ENCODE results near the gene NFASC.

NFASC gene

DNA sequence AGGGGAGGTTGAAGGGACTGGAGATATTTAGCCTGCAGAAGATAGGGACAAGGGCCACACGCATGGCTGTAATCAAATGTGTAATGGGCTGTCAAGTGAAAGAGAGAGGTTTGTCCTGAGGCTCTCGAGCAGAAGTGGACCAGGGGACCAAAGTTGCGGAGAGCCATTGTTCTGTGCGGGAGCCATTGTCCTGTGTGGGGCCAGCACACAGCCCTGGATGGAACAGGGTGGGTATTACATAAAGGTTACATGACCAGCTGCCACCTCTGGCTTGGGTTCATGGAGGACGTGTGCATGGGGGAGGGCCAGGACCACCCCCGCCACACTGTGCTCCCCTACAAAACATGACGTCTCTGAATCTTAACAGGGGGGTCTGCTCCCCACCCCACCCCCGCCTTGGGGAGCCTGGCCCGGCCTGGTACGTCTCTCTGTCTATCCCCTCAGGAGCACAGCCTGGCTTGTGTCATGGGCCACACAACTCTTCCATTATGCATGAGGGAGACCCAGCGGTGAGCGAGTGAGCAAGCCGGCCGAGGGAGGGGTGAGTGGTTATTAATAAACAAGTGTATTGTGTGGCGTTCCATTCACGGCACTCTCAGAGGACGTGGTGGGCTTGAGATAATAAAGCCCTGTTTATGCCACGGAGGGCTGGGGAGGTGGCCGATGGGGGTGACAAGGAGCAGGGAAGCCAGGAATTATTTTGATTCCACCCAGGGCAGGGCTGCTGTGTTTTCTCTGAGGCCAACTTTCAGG lies at the start of gene NFASC:
TSS of gene NFASC (plus strand) at position 703 of the 753 bp plus-strand sequence. CDS start 73,454 bp downstream, outside the sequence.
- FAIRE-seq, result no peak

DNA sequence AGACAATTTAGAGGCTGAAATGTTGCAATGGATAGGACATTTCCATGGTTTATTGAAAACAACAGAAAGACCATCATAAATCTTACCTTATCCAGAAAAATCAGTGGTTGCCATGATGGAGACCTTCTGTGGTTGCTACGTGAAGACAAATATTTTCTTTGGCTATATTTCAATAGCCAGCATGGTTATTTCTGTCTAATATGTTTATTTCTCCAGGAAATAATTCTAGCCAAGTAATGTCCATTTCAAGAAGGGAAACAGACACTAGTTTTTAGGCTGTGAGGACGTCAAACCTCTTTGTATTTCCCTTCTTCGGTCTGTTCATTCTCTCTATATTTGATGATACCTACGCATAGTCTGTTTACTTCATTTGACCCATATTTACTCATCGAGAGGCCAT lies 49.2 kb upstream of the NFASC start:
- no peak for FAIRE-seq

DNA sequence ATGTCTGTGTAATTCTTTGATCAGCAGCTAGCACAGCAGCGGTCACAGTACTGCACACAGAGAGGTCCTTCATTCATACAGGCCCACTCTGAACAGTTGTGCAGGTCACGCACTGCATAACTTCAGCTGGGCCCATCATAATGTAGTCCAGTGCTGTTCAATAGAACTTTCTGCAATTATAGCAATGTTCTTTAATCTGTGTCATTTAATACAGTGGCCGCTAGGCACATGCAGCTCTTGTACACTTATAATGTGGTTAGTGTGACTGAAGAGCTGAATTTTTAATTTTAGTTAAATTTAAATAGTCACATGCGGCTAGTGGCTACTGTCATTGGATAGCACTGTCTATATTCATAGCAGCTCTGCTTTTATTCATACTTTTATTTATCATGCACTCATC lies 48.7 kb upstream of the NFASC start:
- FAIRE-seq, result no peak

DNA sequence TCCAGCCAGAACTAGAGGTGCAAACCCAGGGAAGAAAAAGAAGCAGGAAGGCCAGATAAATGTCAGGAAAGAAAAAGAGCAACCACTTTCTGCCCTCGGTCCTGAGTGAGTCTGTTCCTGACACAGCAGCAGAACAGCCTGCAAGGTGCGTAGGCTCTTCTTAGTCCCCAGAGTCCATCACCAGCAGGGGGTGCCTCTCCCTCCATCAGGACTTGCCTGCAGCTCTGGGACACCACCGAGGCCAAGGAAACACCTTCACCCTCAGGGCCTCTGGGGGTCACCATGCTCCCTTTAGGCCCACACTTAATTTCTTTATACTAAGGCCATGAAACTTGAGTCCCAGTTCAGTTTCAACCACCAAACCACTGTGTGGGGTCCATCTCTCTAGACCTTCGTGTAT lies 43.7 kb upstream of the NFASC start:
- FAIRE-seq, result no peak

DNA sequence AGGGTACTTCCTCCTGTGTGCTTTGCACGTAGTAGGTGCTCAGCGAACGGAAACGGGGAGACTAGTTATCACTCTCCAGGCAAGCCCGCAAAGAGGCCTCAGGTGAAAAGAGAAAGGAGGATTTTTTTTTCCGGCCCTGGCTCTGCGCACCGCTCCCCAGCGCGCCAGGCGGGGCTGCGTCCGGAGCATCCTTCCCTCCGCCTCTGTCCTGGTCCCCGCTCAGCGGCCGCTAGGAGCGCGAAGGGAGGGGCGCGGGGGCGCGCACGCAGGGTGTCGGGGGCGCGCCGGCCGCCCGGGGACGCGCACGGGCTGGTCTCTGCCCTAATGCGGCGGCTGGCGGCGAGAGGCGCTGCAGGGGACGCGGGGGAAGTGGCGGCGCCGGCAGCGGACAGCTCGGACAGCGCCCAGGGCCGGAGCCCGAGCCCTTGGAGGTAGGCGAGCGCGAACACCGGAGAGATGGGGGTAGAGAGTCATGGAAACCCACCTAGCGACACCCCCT lies 42.3 kb upstream of the NFASC start:
- FAIRE-seq, result no peak

DNA sequence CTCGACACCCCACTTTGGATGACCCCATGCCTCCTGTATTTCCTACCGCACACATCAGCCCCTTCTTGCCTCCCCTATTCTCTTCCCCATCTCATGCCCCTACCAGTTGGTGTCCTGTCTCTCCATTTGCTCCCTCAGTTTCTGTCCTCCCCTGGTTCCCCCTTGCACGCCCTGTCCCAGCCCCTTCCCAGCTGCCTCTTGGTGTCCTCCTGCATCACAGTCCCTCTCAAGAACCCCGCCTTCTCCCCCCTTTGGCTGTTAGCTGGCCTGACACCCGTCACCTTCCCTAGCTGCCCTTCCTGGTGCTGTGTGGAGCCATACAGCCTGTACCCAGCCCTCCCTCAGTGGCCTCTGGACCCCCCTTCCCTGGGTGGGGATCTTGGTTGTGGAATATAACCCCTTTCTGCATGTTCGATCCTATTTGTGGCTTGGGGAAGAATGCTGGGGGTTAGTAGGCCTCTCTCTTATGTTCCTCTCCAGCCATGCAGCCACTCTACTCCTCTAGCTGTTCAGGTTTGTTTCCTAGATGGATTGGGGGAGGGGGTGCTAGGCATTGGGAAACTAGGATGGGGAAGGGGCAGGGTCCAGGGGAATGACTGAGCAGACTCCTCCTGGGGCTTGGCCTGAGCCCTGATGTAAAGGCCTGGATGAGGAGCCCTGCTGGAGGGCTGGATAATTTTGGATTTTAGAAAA lies 41.4 kb upstream of the NFASC start:
- no peak for FAIRE-seq

DNA sequence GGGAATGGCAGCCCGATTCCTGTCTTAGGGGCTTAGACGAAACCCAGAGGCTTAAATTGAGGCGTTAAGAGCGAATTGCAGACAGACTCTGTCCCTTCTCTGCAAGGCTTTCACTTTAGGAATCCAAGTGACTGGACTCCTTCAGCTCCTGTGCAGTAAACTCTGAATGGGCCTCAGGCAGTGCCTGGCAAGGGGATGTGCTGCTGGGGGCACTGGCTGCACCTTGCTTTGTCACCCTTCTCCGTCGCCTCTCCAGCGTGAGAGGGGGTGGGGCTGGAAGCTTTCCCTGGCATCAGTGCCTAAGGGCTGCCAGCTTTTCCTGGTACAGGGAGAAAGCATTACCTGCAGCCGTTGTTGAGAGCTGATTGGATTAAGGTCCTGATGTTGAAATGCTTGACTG lies 39.9 kb upstream of the NFASC start:
- FAIRE-seq, result no peak

DNA sequence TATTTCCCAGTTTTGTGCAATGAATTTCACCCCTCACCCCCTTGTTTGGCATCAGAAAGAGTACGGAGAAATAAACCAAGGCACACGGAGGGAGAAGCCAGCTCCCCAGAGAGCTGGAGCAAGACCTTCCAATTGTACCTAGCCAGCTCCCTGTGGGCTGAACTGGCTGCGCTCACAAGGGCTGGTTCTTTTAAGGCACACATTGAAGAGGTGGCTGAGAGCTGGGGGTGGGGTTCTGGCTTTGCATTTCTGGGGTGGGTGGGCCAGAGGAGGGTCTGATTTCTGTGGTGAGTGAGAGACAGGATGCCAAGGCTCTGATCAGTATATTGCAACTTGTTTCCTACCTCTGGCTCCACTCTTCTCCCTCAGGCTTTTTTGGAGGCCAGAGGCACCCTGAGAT lies 39.5 kb upstream of the NFASC start:
- FAIRE-seq, result no peak

DNA sequence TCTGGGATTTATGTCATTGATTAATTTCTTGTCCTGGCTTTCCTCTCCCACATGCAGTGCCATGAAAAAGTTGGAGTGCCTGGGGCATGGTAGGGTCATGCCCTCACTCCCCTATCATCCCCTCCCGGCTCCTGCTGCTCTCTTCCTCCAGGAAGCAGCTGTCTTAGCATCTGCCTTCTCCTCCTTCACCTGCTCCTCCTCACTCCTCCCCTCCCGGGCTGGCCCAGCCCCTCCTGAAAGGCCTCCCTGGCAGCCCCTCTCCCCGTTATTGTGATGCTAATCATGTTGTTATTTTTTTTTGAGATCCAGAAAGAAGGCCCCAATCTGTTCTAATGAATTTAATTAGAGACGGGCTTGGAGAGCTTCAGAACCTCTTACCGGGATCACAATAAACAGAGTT lies 36.3 kb upstream of the NFASC start:
- no peak for FAIRE-seq

DNA sequence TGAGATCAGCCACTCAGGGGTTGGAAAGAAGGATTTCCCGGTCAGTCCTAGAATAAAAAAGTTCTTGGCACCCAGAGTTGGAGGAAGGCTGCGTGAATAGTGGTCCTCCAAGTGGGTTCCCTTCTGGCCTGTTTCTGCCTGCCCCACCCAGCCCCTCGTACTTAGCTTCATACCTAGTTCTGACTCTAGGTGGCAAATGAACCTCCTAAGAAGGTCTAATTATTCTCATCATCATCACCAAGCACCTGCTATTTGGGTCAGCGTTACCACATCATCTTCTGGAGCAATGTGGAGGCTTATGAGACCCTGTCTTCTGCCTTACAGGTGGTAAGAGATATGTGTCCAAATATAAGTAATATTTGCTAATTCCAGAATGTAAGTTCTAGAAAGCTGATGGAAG lies 35.9 kb upstream of the NFASC start:
- no peak for FAIRE-seq

DNA sequence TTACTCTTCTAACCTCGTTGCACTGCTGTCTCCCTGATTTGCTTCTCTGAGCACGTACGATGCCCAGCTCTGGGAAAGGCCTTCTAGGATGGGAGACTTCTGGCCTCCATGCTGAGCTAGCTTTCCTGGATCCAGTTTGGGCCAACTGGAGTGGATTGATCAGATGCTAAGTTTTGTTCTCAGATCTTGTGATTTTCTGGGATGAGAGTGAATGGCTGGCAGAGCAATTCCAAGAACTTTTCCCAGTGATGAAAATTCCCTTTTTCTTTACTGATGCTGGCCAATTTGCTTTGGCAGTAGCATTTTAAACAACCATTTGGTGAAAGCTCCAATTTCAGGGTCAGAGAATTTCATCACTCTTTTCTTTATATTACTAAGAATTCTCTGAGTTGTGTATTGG lies 34.9 kb upstream of the NFASC start:
- no peak for FAIRE-seq

DNA sequence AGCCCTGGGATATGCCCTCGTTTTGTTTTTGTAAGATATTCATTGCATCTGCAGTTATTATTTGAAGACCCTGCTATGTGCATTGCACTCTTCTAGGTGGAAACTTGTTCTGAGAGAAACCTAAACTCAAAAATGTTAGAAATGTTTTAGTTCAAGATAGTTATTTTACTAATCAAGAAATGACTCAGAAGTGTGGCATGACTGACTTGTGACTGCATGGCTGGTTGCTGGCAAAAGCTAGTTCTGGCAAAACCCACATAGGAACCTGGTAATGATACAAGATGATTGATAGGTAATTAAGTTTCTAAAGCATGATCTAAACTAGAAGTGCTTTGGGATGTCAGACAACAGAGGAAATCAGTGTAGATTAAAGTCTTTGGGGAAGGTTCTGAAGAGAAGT lies 33.8 kb upstream of the NFASC start:
- FAIRE-seq, result no peak

DNA sequence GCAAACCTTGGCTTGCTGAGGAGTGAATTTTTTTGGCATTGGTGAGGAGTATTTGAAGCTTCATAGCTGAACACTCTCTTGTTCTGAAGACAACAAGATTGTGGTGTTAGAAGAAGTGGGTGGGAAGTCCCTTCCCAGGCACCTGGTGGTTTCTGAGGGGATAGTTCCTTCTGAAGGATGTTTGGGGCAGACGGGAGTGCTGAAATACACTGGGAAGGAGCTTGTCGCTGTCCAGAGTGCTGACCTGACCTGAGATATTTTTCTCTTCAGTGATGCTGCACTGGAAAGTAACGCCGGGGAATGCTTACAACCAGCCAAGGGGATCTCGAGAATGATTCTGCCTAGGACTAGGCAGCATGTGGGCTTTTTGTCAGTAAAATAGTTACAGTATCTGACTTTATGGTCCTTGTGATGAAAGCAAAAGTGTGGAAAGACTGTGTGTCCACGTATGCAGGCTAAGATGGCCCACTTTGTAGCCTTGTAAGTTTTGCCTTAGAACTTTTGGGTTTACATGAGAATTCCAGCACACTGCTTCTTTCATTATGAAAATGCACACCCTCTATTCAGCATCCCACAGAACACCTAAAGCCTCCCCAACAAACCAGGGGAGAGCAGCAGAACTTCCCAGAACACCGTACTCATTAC lies 33.1 kb upstream of the NFASC start:
- no peak for FAIRE-seq

DNA sequence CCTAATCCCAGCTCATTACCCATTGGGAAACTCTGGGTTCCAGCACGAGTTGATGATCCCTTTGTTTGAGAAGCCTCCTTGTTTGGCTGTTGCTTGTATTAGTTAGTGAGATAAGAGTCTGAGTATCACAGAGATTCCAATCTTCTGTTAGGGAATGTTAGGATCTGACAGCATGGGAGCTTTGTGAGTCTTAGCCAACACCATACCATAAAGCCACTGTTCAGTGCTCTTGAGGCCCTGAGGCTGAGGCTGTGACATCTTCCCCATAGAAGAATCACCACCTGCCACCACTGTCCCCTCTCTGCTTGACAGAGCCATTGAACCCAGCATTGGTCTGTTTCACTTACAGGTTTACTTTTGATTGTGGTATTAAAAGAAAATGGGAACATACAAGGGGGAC lies 29.3 kb upstream of the NFASC start:
- FAIRE-seq, result no peak

DNA sequence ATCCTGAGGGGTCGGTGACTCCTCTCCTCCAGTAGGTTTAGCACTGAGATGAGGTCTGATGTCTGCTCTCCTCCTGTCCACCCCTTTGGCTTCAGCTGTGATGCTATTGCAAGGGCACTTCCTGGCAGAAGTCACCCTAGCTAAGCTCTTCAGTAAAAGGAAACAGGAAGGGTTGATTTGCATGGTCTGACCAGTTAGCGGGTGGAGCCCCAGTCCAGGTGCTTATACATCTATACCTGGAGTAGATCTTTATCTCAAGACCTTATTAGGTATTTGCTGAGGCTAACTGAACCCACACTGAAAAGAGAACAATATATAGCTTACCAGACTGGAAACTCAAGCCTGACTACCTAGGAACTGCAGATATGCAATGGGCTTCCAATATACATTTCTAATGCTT lies 28.9 kb upstream of the NFASC start:
- no peak for FAIRE-seq

DNA sequence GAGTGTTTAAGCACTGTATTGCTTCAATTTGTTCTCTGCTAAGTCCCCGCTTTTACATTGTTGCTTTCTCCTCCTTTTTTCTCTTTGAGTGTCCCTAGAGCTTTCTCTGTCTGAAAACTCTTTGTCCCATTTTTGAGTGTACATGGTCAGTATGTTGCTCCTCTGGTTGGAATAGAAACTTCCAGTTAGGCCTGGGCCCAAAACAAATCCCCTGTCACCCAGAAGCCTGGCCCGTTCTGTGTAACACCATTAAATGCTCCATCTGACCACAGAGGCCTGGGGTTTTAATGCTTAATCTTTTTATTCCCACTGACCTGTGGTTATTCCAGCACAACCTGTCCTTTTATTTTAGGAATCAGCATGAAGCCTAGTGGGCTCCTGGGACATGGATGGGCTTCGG lies 28.3 kb upstream of the NFASC start:
- no peak for FAIRE-seq

DNA sequence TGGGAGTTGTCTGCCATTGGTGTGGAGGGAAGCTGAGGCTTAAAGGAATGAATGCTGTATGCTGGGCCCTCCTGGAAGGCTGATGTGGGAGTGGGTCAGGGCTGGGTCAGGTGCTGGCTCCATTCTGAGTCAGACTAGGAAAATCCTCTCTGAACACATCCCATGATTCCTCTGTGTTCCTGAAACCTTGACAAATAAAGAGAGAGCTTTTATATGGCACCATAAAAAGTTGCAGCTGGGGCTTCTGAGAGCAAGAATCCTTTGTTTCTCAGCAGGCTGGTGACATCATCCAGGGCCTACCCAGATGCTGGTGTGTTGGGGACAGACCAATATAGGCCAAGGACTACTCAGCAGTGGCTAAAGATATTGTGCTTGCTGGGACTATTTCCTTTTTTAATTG lies 27.8 kb upstream of the NFASC start:
- no peak for FAIRE-seq

DNA sequence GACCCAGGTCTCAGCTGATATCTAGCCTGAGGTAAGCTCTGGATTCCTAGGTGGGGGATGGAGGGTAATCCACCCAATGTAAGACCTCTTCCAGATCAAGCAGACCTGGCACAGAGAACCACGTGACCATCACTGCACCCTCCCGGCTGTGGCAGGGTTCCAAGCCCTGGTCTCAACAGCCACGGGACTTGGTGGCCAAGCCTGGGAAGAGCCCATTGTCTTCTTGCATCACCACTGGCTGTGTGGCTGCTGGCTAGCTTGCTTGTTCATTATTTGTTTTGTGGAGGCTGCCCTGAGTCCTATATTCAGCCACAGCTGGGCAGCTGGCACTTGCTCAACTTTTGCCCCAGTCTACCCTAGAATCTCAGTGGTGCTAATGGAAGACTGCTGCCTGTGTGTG lies 24.1 kb upstream of the NFASC start:
- FAIRE-seq, result no peak

DNA sequence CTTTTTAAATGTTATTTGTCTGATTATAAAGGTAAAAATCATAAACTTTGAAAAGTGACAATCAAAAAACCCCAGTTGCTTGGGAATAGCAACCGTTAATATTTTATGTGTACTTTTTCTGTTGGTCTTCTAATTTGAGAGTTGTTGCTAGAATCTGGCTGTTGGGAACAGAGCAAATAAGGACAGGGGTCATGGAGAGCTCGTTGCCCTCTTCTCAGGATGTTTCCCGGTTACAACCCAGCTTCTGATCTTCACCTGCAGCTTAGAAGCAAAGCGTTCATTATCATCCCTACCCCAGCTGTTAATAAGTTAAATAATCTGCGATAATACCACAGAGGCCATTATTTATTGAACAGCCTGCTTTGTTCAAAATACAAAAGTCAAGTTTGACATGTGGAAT lies 22.1 kb upstream of the NFASC start:
- FAIRE-seq, result no peak

DNA sequence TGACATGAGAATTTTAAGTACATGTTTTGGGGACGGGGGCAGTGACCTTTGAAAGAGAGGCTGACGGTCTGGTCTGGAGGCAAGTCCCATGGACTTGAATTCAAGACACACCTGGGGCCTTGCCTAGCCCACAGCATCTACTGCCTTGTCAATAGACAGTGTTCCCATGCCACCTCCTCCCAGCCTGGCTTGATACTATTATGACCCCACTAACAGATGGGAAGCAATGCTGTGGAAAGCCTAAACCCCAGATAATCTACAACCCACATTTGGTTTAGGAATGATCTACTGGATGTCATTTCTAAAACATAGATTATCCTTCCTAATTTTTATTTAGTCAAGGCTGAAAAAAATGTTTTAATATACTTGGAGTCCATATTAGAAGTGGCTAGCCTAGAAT lies 17.8 kb upstream of the NFASC start:
- FAIRE-seq, result no peak

DNA sequence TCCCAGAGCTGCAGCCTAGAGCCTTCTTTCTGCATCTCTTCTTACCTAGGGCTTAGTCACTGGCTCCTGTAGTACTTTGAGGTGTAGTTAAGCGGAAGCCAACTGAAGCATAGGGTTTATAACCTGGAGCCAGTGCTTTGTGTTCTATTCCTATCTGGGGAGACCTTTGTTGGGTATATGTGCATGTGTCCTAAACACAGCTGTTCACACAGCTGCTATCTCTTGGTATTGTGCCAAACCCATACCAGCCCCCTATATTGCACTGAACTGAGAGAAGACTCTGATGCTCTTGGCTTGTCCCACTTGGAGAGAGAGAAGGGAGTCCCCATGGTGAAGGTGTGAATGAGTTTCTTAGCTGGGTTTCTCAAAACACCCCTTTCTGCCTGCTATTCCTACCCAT lies 17.2 kb upstream of the NFASC start:
- no peak for FAIRE-seq

DNA sequence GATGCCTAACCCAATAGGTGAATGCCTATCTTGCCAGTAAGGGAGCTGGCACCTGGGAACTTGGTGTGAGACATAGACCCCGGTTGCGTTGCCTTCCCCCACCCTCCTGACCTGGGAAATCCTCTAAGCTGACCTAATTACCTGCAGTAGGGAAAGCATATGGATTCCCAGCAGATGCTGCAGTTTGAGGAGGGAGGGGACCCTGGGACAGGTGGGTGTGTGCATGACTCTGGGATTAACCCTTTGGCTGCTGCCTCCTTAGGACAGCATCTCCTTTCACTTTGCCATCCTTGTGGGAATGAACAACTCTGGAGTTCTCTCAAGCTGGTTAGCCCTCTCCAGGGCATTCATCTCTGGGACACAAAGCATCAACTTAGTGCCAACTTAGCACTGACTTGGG lies 16.4 kb upstream of the NFASC start:
- FAIRE-seq, result no peak

DNA sequence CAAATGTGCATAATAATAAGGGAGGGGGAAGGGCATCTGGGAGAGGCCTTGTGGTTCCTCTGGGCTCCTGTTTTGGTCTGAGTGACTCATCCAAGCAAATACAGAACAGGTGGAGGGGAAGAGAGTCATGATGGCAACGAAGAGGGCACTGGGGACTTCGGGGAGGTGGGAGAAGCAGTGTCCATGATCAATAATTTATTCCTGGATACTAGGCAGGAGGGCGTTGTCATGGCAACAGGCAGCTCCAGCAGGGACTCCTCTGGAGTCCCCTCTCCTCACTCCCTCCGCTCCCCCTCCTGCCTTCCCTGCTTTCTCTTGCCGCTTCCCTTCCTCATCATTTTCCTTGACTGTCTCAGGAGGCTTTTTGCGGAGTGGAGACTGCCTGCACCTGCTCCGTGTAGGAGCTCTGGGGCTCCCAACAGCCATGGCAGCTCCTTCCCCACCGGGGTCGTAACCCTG lies 12.3 kb upstream of the NFASC start:
- no peak for FAIRE-seq

DNA sequence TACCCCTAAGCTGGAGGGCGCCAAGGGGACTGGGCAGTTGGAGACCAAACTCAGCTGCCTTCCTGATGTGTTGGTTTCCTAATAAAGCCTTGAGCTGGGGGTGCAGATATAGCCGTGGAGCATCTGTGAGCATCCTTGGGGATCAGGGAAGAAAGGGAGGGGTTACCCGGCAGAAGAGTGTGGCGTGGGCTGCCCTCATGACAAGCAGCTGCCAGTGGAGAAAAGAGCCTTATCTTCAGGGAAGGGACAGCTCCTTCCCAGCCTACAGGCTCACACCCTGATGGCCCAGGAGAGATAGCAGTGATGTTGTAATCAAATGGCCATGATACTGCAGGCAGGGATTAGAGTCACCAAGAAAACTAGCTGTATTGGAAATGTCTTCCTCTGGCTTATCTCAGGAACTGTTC lies 10.8 kb upstream of the NFASC start:
- no peak for FAIRE-seq

All from endometrium (tissue), 2 donors.